ENCODE data around the gene CFAP57.

DNA sequence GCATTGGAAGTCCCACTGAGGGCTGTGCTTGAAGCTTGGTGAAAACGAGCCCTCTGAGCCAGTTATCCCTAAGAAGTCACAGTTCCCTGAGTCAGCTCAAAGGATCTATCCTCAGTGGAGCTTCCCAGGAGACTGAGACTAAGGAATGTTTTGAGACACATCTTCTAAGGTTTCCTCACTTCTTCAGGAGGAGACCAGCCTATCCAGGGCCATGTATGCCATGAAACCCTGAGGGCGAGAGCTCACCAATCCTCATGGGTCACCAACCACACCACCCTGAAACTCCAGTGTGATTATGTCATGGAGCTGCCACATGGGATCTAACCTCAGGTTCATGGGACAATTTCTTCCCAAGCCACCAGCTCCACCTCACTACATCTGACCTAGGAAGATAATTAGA, 121.0 kb downstream of the CFAP57 start:
- TF ChIP-seq, protein P1, sequence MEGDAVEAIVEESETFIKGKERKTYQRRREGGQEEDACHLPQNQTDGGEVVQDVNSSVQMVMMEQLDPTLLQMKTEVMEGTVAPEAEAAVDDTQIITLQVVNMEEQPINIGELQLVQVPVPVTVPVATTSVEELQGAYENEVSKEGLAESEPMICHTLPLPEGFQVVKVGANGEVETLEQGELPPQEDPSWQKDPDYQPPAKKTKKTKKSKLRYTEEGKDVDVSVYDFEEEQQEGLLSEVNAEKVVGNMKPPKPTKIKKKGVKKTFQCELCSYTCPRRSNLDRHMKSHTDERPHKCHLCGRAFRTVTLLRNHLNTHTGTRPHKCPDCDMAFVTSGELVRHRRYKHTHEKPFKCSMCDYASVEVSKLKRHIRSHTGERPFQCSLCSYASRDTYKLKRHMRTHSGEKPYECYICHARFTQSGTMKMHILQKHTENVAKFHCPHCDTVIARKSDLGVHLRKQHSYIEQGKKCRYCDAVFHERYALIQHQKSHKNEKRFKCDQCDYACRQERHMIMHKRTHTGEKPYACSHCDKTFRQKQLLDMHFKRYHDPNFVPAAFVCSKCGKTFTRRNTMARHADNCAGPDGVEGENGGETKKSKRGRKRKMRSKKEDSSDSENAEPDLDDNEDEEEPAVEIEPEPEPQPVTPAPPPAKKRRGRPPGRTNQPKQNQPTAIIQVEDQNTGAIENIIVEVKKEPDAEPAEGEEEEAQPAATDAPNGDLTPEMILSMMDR (IDR thresholded peaks at IDR 0.05; ENCODE audit: poor library complexity, severe bottlenecking): no peak
- TF ChIP-seq, protein P2, sequence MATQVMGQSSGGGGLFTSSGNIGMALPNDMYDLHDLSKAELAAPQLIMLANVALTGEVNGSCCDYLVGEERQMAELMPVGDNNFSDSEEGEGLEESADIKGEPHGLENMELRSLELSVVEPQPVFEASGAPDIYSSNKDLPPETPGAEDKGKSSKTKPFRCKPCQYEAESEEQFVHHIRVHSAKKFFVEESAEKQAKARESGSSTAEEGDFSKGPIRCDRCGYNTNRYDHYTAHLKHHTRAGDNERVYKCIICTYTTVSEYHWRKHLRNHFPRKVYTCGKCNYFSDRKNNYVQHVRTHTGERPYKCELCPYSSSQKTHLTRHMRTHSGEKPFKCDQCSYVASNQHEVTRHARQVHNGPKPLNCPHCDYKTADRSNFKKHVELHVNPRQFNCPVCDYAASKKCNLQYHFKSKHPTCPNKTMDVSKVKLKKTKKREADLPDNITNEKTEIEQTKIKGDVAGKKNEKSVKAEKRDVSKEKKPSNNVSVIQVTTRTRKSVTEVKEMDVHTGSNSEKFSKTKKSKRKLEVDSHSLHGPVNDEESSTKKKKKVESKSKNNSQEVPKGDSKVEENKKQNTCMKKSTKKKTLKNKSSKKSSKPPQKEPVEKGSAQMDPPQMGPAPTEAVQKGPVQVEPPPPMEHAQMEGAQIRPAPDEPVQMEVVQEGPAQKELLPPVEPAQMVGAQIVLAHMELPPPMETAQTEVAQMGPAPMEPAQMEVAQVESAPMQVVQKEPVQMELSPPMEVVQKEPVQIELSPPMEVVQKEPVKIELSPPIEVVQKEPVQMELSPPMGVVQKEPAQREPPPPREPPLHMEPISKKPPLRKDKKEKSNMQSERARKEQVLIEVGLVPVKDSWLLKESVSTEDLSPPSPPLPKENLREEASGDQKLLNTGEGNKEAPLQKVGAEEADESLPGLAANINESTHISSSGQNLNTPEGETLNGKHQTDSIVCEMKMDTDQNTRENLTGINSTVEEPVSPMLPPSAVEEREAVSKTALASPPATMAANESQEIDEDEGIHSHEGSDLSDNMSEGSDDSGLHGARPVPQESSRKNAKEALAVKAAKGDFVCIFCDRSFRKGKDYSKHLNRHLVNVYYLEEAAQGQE (IDR thresholded peaks at IDR 0.05; ENCODE audit: borderline replicate concordance): no peak
- no peak for TF ChIP-seq RAD21 (conservative IDR thresholded peaks at IDR 0.05)
- no peak for TF ChIP-seq EZH2 (IDR thresholded peaks at IDR 0.05; ENCODE audit: borderline replicate concordance, insufficient read depth, low read length, poor library complexity, severe bottlenecking)
- TF ChIP-seq POLR2AphosphoS5 (IDR thresholded peaks at IDR 0.05): no peak
- TF ChIP-seq SMC3 (conservative IDR thresholded peaks at IDR 0.05; ENCODE audit: poor library complexity): no peak
- no peak for TF ChIP-seq TAF1 (IDR thresholded peaks at IDR 0.05; ENCODE audit: low read depth)
- no peak for TF ChIP-seq EP300 (conservative IDR thresholded peaks at IDR 0.05; ENCODE audit: poor library complexity, severe bottlenecking)

All from neural cell (in vitro differentiated cells).